ENCODE data around the gene TMEM271.
"Not testable (repeated sequence)": the region's sequence is repeated elsewhere in the genome, so short reads cannot be mapped to it uniquely, and the experiment has no call there.

The TMEM271 gene

GRCh38 chr4:566035-566434 lies 10.1 kb downstream of the TMEM271 start:
- no peak for DNase-seq (ENCODE audit: low read depth in 1 of 2, low spot score in 1 of 2)

- not testable (repeated sequence) for DNase-seq (ENCODE audit: low read depth in 1 of 2, low spot score in 1 of 2)
Observed at GRCh38 chr4:565614-566013, 10.5 kb downstream of the TMEM271 start.

GRCh38 chr4:562458-562857 lies 13.6 kb downstream of the TMEM271 start:
- DNase-seq (ENCODE audit: low read depth in 1 of 2, low spot score in 1 of 2), result not testable (repeated sequence)

- no peak for DNase-seq (ENCODE audit: low read depth in 1 of 2, low spot score in 1 of 2)
Observed at GRCh38 chr4:561426-561825, 14.7 kb downstream of the TMEM271 start.

GRCh38 chr4:560731-561291 lies 15.3 kb downstream of the TMEM271 start:
- DNase-seq (ENCODE audit: low read depth in 1 of 2, low spot score in 1 of 2), result no peak

GRCh38 chr4:560061-560460 lies 16.0 kb downstream of the TMEM271 start:
- no peak for DNase-seq (ENCODE audit: low read depth in 1 of 2, low spot score in 1 of 2)

- no peak for DNase-seq (ENCODE audit: low read depth in 1 of 2, low spot score in 1 of 2)
Observed at GRCh38 chr4:555566-556275, 20.4 kb downstream of the TMEM271 start.

- not testable (repeated sequence) for DNase-seq (ENCODE audit: low read depth in 1 of 2, low spot score in 1 of 2)
Observed at GRCh38 chr4:554793-555320, 21.2 kb downstream of the TMEM271 start.

GRCh38 chr4:552019-552418 lies 24.1 kb downstream of the TMEM271 start:
- no peak for DNase-seq (ENCODE audit: low read depth in 1 of 2, low spot score in 1 of 2)

- DNase-seq (ENCODE audit: low read depth in 1 of 2, low spot score in 1 of 2), result not testable (repeated sequence)
Observed at GRCh38 chr4:550268-550667, 25.8 kb downstream of the TMEM271 start.

- no peak for DNase-seq (ENCODE audit: low read depth in 1 of 2, low spot score in 1 of 2)
Observed at GRCh38 chr4:548976-549375, 27.1 kb downstream of the TMEM271 start.

GRCh38 chr4:545612-546011 lies 30.5 kb downstream of the TMEM271 start:
- DNase-seq (ENCODE audit: low read depth in 1 of 2, low spot score in 1 of 2), result no peak

- no peak for DNase-seq (ENCODE audit: low read depth in 1 of 2, low spot score in 1 of 2)
Observed at GRCh38 chr4:544386-545105, 31.5 kb downstream of the TMEM271 start.

GRCh38 chr4:541271-541670 lies 34.8 kb downstream of the TMEM271 start:
- DNase-seq (ENCODE audit: low read depth in 1 of 2, low spot score in 1 of 2), result no peak

GRCh38 chr4:538542-539142 lies 37.5 kb downstream of the TMEM271 start:
- no peak for DNase-seq (ENCODE audit: low read depth in 1 of 2, low spot score in 1 of 2)

- no peak for DNase-seq (ENCODE audit: low read depth in 1 of 2, low spot score in 1 of 2)
Observed at GRCh38 chr4:537436-538264, 38.4 kb downstream of the TMEM271 start.

GRCh38 chr4:536351-536972 lies 39.6 kb downstream of the TMEM271 start:
- DNase-seq (ENCODE audit: low read depth in 1 of 2, low spot score in 1 of 2), result no peak

- DNase-seq (ENCODE audit: low read depth in 1 of 2, low spot score in 1 of 2), result no peak
Observed at GRCh38 chr4:535924-536281, 40.2 kb downstream of the TMEM271 start.

- DNase-seq (ENCODE audit: low read depth in 1 of 2, low spot score in 1 of 2), result no peak
Observed at GRCh38 chr4:535181-535923, 40.7 kb downstream of the TMEM271 start.
